GM12878 (cell line): ENCODE measurements around the gene SHFL. TPM values are rescaled to one million over a fixed set of nuclear protein-coding genes. Genes with fewer than 3 reads are reported as not detected.
A peak's percentile ranks its signal among the peaks of the same experiment; 100 is the strongest.

Experiments used
- E4F1 ChIP-seq: fragments of 450-650 bp; IDR thresholded peaks from 2 replicates; pipeline ENCODE4 v1.6.1; 2018; ENCODE audit warnings: borderline replicate concordance, mild to moderate bottlenecking; ENCODE audit not compliant: partially characterized antibody
- NFXL1 ChIP-seq: fragments of 450-650 bp; IDR thresholded peaks from 2 replicates; pipeline ENCODE4 v1.6.1; 2017; ENCODE audit warnings: antibody characterized with exemption, mild to moderate bottlenecking, borderline replicate concordance
- RUNX3 ChIP-seq: IDR thresholded peaks from 2 replicates; pipeline ENCODE4 v1.6.1; 2012; ENCODE audit warnings: low read length, inconsistent platforms
- SIX5 ChIP-seq: IDR thresholded peaks from 2 replicates; pipeline ENCODE4 v1.6.1; 2011; ENCODE audit warnings: mild to moderate bottlenecking, low read depth, low read length, moderate library complexity; ENCODE audit not compliant: severe bottlenecking
- TAF1 ChIP-seq: IDR thresholded peaks from 2 replicates; pipeline ENCODE4 v1.6.1; 2011; ENCODE audit warnings: mild to moderate bottlenecking, low read depth, low read length, borderline replicate concordance
- ZBED1 ChIP-seq: IDR thresholded peaks from 2 replicates; pipeline ENCODE4 v1.6.1; 2016; ENCODE audit warnings: borderline replicate concordance
- ZBTB11 ChIP-seq: fragments of 450-650 bp; formaldehyde crosslinking; IDR thresholded peaks from 2 replicates; pipeline ENCODE4 v1.5.0; 2022; ENCODE audit warnings: mild to moderate bottlenecking, missing genetic modification characterization
- ZNF687 ChIP-seq: fragments of 450-650 bp; IDR thresholded peaks from 2 replicates; pipeline ENCODE4 v1.6.1; 2017; ENCODE audit warnings: mild to moderate bottlenecking, moderate library complexity
- ZZZ3 ChIP-seq: IDR thresholded peaks from 2 replicates; pipeline ENCODE4 v1.6.1; 2011; ENCODE audit warnings: low read depth; ENCODE audit not compliant: control insufficient read depth, insufficient read length
- polyA plus RNA-seq, 11 experiments: library from polyadenylated mRNA; depleted of rRNA in 4 of 11; unstranded in 6 of 11; stranded (reverse) in 5 of 11; fragments of >200 nt; fragmentation: Nextera tagmentation in 4 of 11; fragmentation: Illumina TruSeq in 1 of 11; extraction: Ambion mirVana in 4 of 11; extraction: Trizol in 1 of 11; gene quantifications; 1 replicate in 1 of 11; 2 replicates in 10 of 11; pipeline versions ENCODE4 v1.2.1 to v1.2.3, GENCODE V29; 2011 to 2016; ENCODE audit warnings: inconsistent platforms in 2 of 11, missing spikeins in 2 of 11, low read depth in 1 of 11
- total RNA-seq, 4 experiments: library from RNA; depleted of rRNA in 3 of 4; stranded (reverse); fragments of >200 nt in 3 of 4; fragmentation: Illumina TruSeq in 1 of 4; extraction: Trizol in 1 of 4; gene quantifications; 2 replicates each; pipeline versions ENCODE4 v1.2.1 to v1.2.3, GENCODE V29; 2013 to 2021
- TF ChIP-seq, protein P1 (sequence below): IDR thresholded peaks from 2 replicates; pipeline ENCODE4 v1.6.1; 2012; ENCODE audit warnings: improper control_type of control experiment, low read depth, low read length; ENCODE audit not compliant: insufficient replicate concordance

The SHFL gene
- total and polyA plus RNA-seq, 10 of the 15 experiments (the other 5 are each of a cell fraction or from before 2014, with no cell fraction given): 8.0 to 83.8 (median 40.7) TPM

DNA sequence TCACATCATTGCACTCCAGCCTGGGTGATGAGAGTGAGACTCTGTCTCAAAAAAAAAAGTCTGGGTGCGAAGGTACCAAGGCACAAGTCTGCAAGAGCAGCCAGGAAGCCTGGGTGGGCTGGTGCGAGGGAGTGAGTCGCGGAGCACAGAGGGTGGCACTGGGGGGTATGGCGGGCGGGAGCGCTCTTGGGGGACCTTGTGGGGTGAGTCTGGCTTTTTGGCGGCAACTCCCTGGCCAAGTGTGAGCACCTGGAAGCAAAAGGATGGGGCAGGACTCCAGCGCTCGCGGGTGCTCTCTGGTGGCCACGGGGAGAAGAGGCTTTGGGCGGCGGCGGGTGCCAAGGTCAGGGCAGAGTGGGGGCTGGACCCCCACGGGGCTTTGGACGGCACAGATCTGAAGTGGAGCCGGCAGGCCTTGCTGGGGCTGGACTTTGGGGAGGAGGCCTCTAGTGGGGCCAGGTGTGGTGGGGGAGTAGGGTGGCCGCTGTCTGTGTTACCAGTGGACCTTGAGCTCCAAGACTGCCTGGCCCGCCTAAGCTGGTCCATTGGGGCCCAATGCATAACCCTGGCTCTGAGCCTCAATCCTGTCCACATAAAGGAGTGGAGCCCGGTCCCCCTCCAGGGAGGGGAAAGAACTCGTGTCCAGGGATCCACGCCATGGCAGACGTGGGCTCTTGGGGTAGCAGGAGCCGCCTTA, 26.9 kb downstream of the SHFL start (continued):
- TF ChIP-seq TAF1 (no peak), ZZZ3 (no peak), NFXL1 (no peak), RUNX3 (no peak), ZBTB11 (no peak), ZBED1 (no peak; the same call in 1 of the 2 replicates), SIX5 (no peak), E4F1 (no peak), ZNF687 (peak; percentile 38)
- TF ChIP-seq, protein P1, sequence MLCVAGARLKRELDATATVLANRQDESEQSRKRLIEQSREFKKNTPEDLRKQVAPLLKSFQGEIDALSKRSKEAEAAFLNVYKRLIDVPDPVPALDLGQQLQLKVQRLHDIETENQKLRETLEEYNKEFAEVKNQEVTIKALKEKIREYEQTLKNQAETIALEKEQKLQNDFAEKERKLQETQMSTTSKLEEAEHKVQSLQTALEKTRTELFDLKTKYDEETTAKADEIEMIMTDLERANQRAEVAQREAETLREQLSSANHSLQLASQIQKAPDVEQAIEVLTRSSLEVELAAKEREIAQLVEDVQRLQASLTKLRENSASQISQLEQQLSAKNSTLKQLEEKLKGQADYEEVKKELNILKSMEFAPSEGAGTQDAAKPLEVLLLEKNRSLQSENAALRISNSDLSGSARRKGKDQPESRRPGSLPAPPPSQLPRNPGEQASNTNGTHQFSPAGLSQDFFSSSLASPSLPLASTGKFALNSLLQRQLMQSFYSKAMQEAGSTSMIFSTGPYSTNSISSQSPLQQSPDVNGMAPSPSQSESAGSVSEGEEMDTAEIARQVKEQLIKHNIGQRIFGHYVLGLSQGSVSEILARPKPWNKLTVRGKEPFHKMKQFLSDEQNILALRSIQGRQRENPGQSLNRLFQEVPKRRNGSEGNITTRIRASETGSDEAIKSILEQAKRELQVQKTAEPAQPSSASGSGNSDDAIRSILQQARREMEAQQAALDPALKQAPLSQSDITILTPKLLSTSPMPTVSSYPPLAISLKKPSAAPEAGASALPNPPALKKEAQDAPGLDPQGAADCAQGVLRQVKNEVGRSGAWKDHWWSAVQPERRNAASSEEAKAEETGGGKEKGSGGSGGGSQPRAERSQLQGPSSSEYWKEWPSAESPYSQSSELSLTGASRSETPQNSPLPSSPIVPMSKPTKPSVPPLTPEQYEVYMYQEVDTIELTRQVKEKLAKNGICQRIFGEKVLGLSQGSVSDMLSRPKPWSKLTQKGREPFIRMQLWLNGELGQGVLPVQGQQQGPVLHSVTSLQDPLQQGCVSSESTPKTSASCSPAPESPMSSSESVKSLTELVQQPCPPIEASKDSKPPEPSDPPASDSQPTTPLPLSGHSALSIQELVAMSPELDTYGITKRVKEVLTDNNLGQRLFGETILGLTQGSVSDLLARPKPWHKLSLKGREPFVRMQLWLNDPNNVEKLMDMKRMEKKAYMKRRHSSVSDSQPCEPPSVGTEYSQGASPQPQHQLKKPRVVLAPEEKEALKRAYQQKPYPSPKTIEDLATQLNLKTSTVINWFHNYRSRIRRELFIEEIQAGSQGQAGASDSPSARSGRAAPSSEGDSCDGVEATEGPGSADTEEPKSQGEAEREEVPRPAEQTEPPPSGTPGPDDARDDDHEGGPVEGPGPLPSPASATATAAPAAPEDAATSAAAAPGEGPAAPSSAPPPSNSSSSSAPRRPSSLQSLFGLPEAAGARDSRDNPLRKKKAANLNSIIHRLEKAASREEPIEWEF: no peak
